ENCODE measurements around the gene PAFAH2. TPM values are rescaled to one million over a fixed set of nuclear protein-coding genes. Genes with fewer than 3 reads are reported as not detected.

The PAFAH2 gene
- total and polyA plus RNA-seq, 2 of the 8 experiments (the other 6 are each of a cell fraction or from before 2014, with no cell fraction given) = 7.7 to 9.3 TPM

- TF ChIP-seq RFX5 (IDR thresholded peaks at IDR 0.05; ENCODE audit: borderline replicate concordance, low read depth, low read length) = no peak
- no peak for TF ChIP-seq ATF2 (IDR thresholded peaks at IDR 0.05; ENCODE audit: low read length)
- no peak for TF ChIP-seq POLR2AphosphoS5 (IDR thresholded peaks at IDR 0.05; ENCODE audit: low read depth, low read length)
- TF ChIP-seq RXRA (IDR thresholded peaks at IDR 0.05; ENCODE audit: insufficient read depth, low read depth, low read length) = no peak
- TF ChIP-seq POU5F1 (IDR thresholded peaks at IDR 0.05; ENCODE audit: low read depth, low read length) = no peak
- TF ChIP-seq POLR2A (IDR thresholded peaks at IDR 0.05; ENCODE audit: control extremely low read depth in 1 of 2, low read depth in 2 of 2, low read length in 2 of 2) = no peak
Observed at GRCh38 chr1:25999041-25999800, 1.4 kb upstream of the PAFAH2 start (continued).

Data from H1 (cell line).